Measurements from ENCODE around the gene PIEZO2.

Gene PIEZO2

DNA sequence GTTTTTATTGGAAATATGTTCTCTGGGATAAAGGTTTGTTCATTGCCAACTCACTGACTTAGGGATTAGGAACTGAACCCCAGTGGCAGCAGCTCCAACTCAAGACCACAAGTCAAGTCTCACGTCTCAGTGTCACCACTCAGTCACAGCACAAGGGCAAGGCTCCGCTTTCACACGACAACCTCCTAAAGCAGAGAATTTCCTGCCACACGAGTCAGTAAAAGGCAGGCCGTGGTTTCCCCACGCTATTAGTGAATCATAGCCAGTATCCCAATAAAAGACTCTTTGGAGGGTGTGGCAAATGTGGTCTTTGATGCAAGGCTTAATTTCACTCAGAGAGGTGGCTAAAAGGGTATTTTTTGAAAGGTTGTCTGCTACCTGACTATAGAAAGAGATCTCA, 57.6 kb downstream of the PIEZO2 start:
- Histone ChIP-seq H3K36me3 (ENCODE audit: low read depth) (no peaks in the 10 kb centered on the region), H3K9me3 (ENCODE audit: severe bottlenecking) (no peaks in the 10 kb centered on the region), H3K27ac (ENCODE audit: poor library complexity, severe bottlenecking) (no peak overlapping the region), H3K4me1 (ENCODE audit: insufficient read depth, poor library complexity, severe bottlenecking) (no peaks in the 10 kb centered on the region), H3K4me3 (ENCODE audit: severe bottlenecking) (no peak overlapping the region), H3K27me3 (ENCODE audit: insufficient read depth, poor library complexity, severe bottlenecking) (peaks cover 5% of the 10 kb centered on the region)
- ATAC-seq (ENCODE audit: low read depth) (no peak), DNase-seq (ENCODE audit: low spot score) (no peak)
- TF ChIP-seq, protein P1, sequence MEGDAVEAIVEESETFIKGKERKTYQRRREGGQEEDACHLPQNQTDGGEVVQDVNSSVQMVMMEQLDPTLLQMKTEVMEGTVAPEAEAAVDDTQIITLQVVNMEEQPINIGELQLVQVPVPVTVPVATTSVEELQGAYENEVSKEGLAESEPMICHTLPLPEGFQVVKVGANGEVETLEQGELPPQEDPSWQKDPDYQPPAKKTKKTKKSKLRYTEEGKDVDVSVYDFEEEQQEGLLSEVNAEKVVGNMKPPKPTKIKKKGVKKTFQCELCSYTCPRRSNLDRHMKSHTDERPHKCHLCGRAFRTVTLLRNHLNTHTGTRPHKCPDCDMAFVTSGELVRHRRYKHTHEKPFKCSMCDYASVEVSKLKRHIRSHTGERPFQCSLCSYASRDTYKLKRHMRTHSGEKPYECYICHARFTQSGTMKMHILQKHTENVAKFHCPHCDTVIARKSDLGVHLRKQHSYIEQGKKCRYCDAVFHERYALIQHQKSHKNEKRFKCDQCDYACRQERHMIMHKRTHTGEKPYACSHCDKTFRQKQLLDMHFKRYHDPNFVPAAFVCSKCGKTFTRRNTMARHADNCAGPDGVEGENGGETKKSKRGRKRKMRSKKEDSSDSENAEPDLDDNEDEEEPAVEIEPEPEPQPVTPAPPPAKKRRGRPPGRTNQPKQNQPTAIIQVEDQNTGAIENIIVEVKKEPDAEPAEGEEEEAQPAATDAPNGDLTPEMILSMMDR (IDR thresholded peaks at IDR 0.05; ENCODE audit: poor library complexity, severe bottlenecking): no peak

DNA sequence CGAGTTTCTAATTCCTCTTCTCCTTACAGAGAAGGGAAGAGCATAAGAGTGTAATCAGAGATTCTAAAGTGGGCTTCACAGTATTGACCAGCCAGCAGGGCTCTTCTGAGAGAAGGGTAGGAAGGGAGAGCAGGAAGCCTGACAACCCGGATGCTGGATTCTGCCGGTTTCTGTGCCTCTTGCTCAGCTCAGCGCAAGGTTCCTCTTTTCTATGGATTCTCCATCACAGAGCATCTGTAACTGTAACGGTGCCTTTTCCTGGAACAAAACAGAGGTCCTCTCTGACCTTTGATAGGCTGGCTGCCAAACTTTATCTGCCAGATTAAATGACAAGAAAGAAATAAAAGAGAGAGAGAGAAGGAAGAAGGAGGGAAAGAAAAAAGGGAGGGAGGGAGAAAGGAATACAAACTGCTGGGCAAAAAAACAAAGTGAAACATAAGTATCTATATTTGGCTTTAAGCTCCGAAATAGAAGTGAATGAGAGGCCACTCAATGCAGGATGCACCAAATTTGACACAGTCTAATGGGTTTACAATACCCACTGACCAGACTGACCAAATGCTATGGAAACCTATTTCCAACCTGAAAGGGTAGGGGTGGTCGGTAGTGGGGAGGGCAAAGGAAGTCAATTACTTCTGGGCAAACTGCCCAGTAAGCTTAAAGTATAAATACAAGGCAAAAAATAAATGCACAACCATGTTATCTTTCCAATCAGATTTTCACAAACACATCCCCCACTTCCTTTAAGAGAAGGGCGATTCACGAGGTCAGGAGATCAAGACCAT, 59.2 kb downstream of the PIEZO2 start:
- H3K36me3 ChIP-seq (ENCODE audit: low read depth): no peaks in the 10 kb centered on the region
- DNase-seq (ENCODE audit: low spot score): no peak
- TF ChIP-seq, protein P1 (IDR thresholded peaks at IDR 0.05; ENCODE audit: poor library complexity, severe bottlenecking): no peak

DNA sequence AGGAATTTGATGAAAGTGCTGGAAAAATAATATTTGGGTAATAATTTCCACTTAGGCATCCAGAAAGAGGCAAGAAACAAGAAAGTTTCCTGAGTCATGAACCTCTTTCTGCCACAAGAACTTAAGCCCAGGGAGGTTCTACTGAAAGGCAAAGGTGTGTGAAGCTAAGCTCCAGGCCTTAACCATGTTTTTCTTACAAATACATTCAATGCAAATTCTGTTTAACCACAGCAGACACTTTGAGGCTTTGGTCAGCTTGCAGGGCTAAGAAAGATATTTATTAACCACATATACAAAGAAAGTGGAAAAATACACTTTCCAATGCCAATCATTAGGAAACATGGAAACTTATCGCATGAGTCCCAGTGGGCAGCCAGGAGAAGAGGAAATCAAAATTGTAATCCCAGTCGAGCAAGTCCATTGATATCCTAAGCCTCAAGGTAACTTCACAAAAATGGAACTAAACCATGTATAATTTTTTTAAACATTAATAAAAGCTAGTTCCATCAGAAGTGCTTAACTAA, 68.3 kb downstream of the PIEZO2 start:
- no peak for DNase-seq (ENCODE audit: low spot score)
- peaks cover 13% of the 10 kb centered on the region for H3K27me3 ChIP-seq (ENCODE audit: insufficient read depth, poor library complexity, severe bottlenecking)
- no peak for ATAC-seq (ENCODE audit: low read depth)
- H3K27ac ChIP-seq (ENCODE audit: poor library complexity, severe bottlenecking): no peak overlapping the region
- no peaks in the 10 kb centered on the region for H3K4me1 ChIP-seq (ENCODE audit: insufficient read depth, poor library complexity, severe bottlenecking)
- no peaks in the 10 kb centered on the region for H3K9me3 ChIP-seq (ENCODE audit: severe bottlenecking)
- H3K4me3 ChIP-seq (ENCODE audit: severe bottlenecking): no peak overlapping the region
- no peaks in the 10 kb centered on the region for H3K36me3 ChIP-seq (ENCODE audit: low read depth)
- TF ChIP-seq, protein P1 (IDR thresholded peaks at IDR 0.05; ENCODE audit: poor library complexity, severe bottlenecking): no peak

More for the DNA sequence above, 59.2 kb downstream of the PIEZO2 start:
- H3K4me3 ChIP-seq (ENCODE audit: severe bottlenecking): no peak overlapping the region
- no peak overlapping the region for H3K27ac ChIP-seq (ENCODE audit: poor library complexity, severe bottlenecking)
- H3K27me3 ChIP-seq (ENCODE audit: insufficient read depth, poor library complexity, severe bottlenecking): peaks cover 5% of the 10 kb centered on the region
- H3K9me3 ChIP-seq (ENCODE audit: severe bottlenecking): no peaks in the 10 kb centered on the region
- H3K4me1 ChIP-seq (ENCODE audit: insufficient read depth, poor library complexity, severe bottlenecking): no peaks in the 10 kb centered on the region
- no peak for ATAC-seq (ENCODE audit: low read depth)

DNA sequence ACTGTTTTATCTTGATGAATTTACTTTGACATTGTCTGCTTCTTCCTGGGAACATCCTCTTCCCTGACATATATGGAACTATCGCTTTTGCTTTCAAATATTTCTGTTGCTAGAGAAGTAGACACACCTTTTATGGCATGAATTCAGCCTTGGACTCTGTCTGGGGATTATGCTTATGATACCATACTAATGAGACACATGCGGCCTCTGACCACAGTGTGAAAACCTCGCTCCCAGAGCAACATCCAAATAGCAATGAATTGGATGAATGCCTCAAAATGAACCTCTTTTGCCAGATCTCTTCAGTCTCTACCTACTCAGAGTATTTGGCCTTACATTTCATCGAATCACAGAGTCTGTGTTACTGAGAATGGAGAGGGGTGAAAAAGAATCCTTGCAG, 70.9 kb downstream of the PIEZO2 start:
- ATAC-seq (ENCODE audit: low read depth) (no peak), DNase-seq (ENCODE audit: low spot score) (no peak)
- Histone ChIP-seq H3K4me1 (ENCODE audit: insufficient read depth, poor library complexity, severe bottlenecking) (no peaks in the 10 kb centered on the region), H3K27me3 (ENCODE audit: insufficient read depth, poor library complexity, severe bottlenecking) (peaks cover 7% of the 10 kb centered on the region), H3K36me3 (ENCODE audit: low read depth) (no peaks in the 10 kb centered on the region), H3K9me3 (ENCODE audit: severe bottlenecking) (no peaks in the 10 kb centered on the region), H3K27ac (ENCODE audit: poor library complexity, severe bottlenecking) (no peak overlapping the region), H3K4me3 (ENCODE audit: severe bottlenecking) (no peak overlapping the region)
- TF ChIP-seq, protein P1 (IDR thresholded peaks at IDR 0.05; ENCODE audit: poor library complexity, severe bottlenecking): no peak

Measured in RWPE2 (cell line).